ENCODE results near the gene BOK. TPM values are rescaled to one million over a fixed set of nuclear protein-coding genes. Genes with fewer than 3 reads are reported as not detected.
A peak's percentile ranks its signal among the peaks of the same experiment; 100 is the strongest.

The BOK gene
- total and polyA plus RNA-seq, 2 of the 13 experiments (the other 11 are each of a cell fraction or from before 2014, with no cell fraction given): 35.5 to 39.2 TPM

DNA sequence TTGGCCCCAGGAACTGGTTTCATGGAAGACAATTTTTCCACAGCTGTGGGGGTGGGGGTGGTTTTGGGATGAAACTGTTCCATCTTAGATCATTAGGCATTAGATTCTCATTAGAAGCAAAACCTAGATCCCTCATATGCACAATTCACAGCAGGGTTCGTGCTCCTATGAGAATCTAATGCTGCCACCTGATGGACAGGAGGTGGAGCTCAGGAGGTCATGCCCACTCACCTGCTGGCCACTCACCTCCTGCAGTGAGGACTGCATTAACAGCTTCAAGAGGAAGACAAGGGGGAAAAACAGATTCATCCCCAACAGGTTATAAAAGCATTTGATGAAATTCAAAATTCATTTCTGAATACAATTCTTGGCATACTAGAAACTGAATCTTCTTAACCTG is 39.9 kb downstream of the BOK start:
- 93% methylated on average over 1 of the region's 1 CpG for WGBS (ENCODE audit: low lambda C conversion rate)
- Histone ChIP-seq H3K36me3 (replicated peaks in 1 of 2; ENCODE audit: control insufficient read depth in 1 of 2, insufficient read depth in 2 of 2, low read length in 2 of 2) (peaks cover 28 to 76% of the 10 kb centered on the region in 2 experiments), H3K27me3 (ENCODE audit: control insufficient read depth in 1 of 2, insufficient read depth in 2 of 2, low read length in 2 of 2) (no peaks in the 10 kb centered on the region), H3K4me3 (replicated peaks in 1 of 3; ENCODE audit: insufficient read depth in 1 of 3, low read depth in 2 of 3, low read length in 3 of 3) (no peak overlapping the region), H3K79me2 (ENCODE audit: insufficient read depth, low read length) (no peaks in the 10 kb centered on the region), H3K4me2 (ENCODE audit: low read depth, low read length) (no peak overlapping the region), H2AFZ (ENCODE audit: low read length) (no peak overlapping the region), H3K9ac (ENCODE audit: insufficient read depth, low read depth, low read length) (no peak overlapping the region), H3K9me3 (ENCODE audit: low read length) (no peaks in the 10 kb centered on the region), H4K20me1 (ENCODE audit: insufficient read depth, low read length) (no peaks in the 10 kb centered on the region), H3K27ac (ENCODE audit: extremely low read length, insufficient read depth, low read length) (no peak overlapping the region), H3K4me1 (ENCODE audit: insufficient read depth, low read length) (no peaks in the 10 kb centered on the region)
- ChIA-PET CTCF (ENCODE audit: low intra/inter-chr PET ratio, low total read pairs) (no interaction called here), POLR2A (interaction anchor here (0.8 to 3.0 kb wide), 2 partner anchors 9 to 12 kb away, joined by 3 to 10 read pairs; no protein-coding TSS in a partner anchor)
- peak; percentile 46; the same call in 1 of the 2 replicates for TF ChIP-seq SMC3 (IDR thresholded peaks at IDR 0.05; ENCODE audit: low read length)
- no peak for TF ChIP-seq REXO4 (CRISPR knock-in tag; IDR thresholded peaks at IDR 0.05; ENCODE audit: borderline replicate concordance)
- TF ChIP-seq, protein P1, sequence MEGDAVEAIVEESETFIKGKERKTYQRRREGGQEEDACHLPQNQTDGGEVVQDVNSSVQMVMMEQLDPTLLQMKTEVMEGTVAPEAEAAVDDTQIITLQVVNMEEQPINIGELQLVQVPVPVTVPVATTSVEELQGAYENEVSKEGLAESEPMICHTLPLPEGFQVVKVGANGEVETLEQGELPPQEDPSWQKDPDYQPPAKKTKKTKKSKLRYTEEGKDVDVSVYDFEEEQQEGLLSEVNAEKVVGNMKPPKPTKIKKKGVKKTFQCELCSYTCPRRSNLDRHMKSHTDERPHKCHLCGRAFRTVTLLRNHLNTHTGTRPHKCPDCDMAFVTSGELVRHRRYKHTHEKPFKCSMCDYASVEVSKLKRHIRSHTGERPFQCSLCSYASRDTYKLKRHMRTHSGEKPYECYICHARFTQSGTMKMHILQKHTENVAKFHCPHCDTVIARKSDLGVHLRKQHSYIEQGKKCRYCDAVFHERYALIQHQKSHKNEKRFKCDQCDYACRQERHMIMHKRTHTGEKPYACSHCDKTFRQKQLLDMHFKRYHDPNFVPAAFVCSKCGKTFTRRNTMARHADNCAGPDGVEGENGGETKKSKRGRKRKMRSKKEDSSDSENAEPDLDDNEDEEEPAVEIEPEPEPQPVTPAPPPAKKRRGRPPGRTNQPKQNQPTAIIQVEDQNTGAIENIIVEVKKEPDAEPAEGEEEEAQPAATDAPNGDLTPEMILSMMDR (CRISPR knock-in tag; IDR thresholded peaks at IDR 0.05): peak; percentile 80
- peak; percentile 79 for TF ChIP-seq STAG1 (CRISPR knock-in tag; IDR thresholded peaks at IDR 0.05)
- TF ChIP-seq GFI1 (CRISPR knock-in tag; IDR thresholded peaks at IDR 0.05; ENCODE audit: borderline replicate concordance): no peak
- no peak for TF ChIP-seq TARDBP (CRISPR knock-in tag; IDR thresholded peaks at IDR 0.05)
- TF ChIP-seq ZKSCAN5 (CRISPR knock-in tag; IDR thresholded peaks at IDR 0.05): peak; percentile 76; the same call in 1 of the 2 replicates
- TF ChIP-seq, protein P2, sequence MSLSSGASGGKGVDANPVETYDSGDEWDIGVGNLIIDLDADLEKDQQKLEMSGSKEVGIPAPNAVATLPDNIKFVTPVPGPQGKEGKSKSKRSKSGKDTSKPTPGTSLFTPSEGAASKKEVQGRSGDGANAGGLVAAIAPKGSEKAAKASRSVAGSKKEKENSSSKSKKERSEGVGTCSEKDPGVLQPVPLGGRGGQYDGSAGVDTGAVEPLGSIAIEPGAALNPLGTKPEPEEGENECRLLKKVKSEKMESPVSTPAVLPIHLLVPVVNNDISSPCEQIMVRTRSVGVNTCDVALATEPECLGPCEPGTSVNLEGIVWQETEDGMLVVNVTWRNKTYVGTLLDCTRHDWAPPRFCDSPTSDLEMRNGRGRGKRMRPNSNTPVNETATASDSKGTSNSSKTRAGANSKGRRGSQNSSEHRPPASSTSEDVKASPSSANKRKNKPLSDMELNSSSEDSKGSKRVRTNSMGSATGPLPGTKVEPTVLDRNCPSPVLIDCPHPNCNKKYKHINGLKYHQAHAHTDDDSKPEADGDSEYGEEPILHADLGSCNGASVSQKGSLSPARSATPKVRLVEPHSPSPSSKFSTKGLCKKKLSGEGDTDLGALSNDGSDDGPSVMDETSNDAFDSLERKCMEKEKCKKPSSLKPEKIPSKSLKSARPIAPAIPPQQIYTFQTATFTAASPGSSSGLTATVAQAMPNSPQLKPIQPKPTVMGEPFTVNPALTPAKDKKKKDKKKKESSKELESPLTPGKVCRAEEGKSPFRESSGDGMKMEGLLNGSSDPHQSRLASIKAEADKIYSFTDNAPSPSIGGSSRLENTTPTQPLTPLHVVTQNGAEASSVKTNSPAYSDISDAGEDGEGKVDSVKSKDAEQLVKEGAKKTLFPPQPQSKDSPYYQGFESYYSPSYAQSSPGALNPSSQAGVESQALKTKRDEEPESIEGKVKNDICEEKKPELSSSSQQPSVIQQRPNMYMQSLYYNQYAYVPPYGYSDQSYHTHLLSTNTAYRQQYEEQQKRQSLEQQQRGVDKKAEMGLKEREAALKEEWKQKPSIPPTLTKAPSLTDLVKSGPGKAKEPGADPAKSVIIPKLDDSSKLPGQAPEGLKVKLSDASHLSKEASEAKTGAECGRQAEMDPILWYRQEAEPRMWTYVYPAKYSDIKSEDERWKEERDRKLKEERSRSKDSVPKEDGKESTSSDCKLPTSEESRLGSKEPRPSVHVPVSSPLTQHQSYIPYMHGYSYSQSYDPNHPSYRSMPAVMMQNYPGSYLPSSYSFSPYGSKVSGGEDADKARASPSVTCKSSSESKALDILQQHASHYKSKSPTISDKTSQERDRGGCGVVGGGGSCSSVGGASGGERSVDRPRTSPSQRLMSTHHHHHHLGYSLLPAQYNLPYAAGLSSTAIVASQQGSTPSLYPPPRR (CRISPR knock-in tag; IDR thresholded peaks at IDR 0.05; ENCODE audit: borderline replicate concordance): no peak
- TF ChIP-seq SRSF4 (IDR thresholded peaks at IDR 0.05; ENCODE audit: low read depth, low read length, poor library complexity, severe bottlenecking): no peak
- ATAC-seq (peak; percentile 72), FAIRE-seq (peak; percentile 74), DNase-seq (ENCODE audit: low spot score) (peak; percentile 45)
- in situ Hi-C loops (cut with HindIII; ENCODE audit: extremely low pct_ligation_motif_present, low pct_unique_long_range_greater_than_20kb): no loop called here
- intact Hi-C loops (cut with micrococcal nuclease; ENCODE audit: unreplicated experiment): loop anchor here (1.0 to 5.0 kb wide), 2 partner anchors 46 to 90 kb away; partner anchors contain the start of gene STK25
- BruUV-seq (replicated peaks): no TSS peak
